HepG2 (cell line): ENCODE measurements around the gene DLL4. TPM values are rescaled to one million over a fixed set of nuclear protein-coding genes. Genes with fewer than 3 reads are reported as not detected.

Source experiments
- ARNTL ChIP-seq: sonication (generic); formaldehyde crosslinking; IDR thresholded peaks from 2 replicates; pipeline ENCODE4 v1.4.0; 2020; ENCODE audit warnings: mild to moderate bottlenecking, missing genetic modification reagents
- CSRNP1 ChIP-seq: sonication (generic); formaldehyde crosslinking; IDR thresholded peaks from 2 replicates; pipeline ENCODE4 v1.8.1; 2023; ENCODE audit warnings: mild to moderate bottlenecking, missing genetic modification reagents
- HNRNPUL1 ChIP-seq: fragments of 200-400 bp; formaldehyde crosslinking; IDR thresholded peaks from 2 replicates; pipeline ENCODE4 v1.6.1; 2017; ENCODE audit warnings: low read depth, mild to moderate bottlenecking, low read length, moderate library complexity
- NR2F2 ChIP-seq: IDR thresholded peaks from 2 replicates; pipeline ENCODE4 v1.6.1; 2012; ENCODE audit warnings: low read depth, inconsistent platforms, borderline replicate concordance
- PCBP1 ChIP-seq: fragments of 200-400 bp; formaldehyde crosslinking; IDR thresholded peaks from 2 replicates; pipeline ENCODE4 v1.6.1; 2017; ENCODE audit warnings: mild to moderate bottlenecking, low read depth, low read length, borderline replicate concordance
- ZNF274 ChIP-seq: sonication (generic); formaldehyde crosslinking; IDR thresholded peaks from 2 replicates; pipeline ENCODE4 v1.5.1; 2020; ENCODE audit warnings: mild to moderate bottlenecking, missing genetic modification reagents
- ZNF292 ChIP-seq: sonication (generic); formaldehyde crosslinking; IDR thresholded peaks from 2 replicates; pipeline ENCODE4 v1.8.1; 2022; ENCODE audit warnings: mild to moderate bottlenecking, low read depth, missing genetic modification reagents, borderline replicate concordance
- ZNF576 ChIP-seq: sonication (generic); formaldehyde crosslinking; IDR thresholded peaks from 2 replicates; pipeline ENCODE4 v1.4.0; 2020; ENCODE audit warnings: mild to moderate bottlenecking, missing genetic modification reagents
- ZSCAN21 ChIP-seq: sonication (generic); formaldehyde crosslinking; IDR thresholded peaks from 2 replicates; pipeline ENCODE4 v1.8.0; 2022; ENCODE audit warnings: mild to moderate bottlenecking, missing genetic modification reagents, moderate library complexity, borderline replicate concordance
- ZZZ3 ChIP-seq: sonication (generic); formaldehyde crosslinking; IDR thresholded peaks from 2 replicates; pipeline ENCODE4 v1.4.0; 2020; ENCODE audit warnings: missing genetic modification reagents, mild to moderate bottlenecking, borderline replicate concordance
- polyA plus RNA-seq, 8 experiments: library from polyadenylated mRNA; depleted of rRNA in 3 of 8; stranded (reverse) in 7 of 8; unstranded in 1 of 8; fragments of >200 nt; fragmentation: Illumina TruSeq in 4 of 8; extraction: Trizol in 4 of 8; gene quantifications; 2 replicates each; pipeline versions ENCODE4 v1.2.1 to v1.2.3, GENCODE V29; 2011 to 2016; ENCODE audit warnings: low read depth in 4 of 8, missing spikeins in 1 of 8, mixed read lengths in 1 of 8; ENCODE audit not compliant: insufficient read depth in 1 of 8
- total RNA-seq, 5 experiments: library from RNA; depleted of rRNA; stranded (reverse); fragments of >200 nt; fragmentation: Illumina TruSeq; extraction: Trizol; gene quantifications; 2 replicates each; pipeline ENCODE4 v1.2.3, GENCODE V29; 2016; ENCODE audit warnings: low read depth in 1 of 5

The DLL4 gene
- total and polyA plus RNA-seq, 2 of the 13 experiments (the other 11 are each of a cell fraction or from before 2014, with no cell fraction given) = 0.20 to 0.25 TPM

- no peak; the same call in 1 of the 2 replicates for TF ChIP-seq ZSCAN21
- no peak for TF ChIP-seq ZNF576
- TF ChIP-seq ARNTL (CRISPR knock-in tag) = no peak
- peak; percentile 84; the same call in 1 of the 2 replicates for TF ChIP-seq CSRNP1 (CRISPR knock-in tag)
- TF ChIP-seq ZNF274 (CRISPR knock-in tag) = no peak; the same call in 1 of the 2 replicates
- TF ChIP-seq HNRNPUL1 = no peak
- TF ChIP-seq PCBP1 = no peak
- no peak for TF ChIP-seq ZZZ3 (CRISPR knock-in tag)
- no peak for TF ChIP-seq ZNF292 (CRISPR knock-in tag)
- no peak for TF ChIP-seq NR2F2
- TF ChIP-seq, all 625 proteins: peak for 141
Measured at GRCh38 chr15:40906091-40906990, 22.8 kb upstream of the DLL4 start (continued).
